Stomach (tissue), 4 donors: ENCODE measurements around the gene C1QTNF8.

Experiments
- CTCF ChIP-seq, 7 experiments: fragments of 450-650 bp in 4 of 7; fragments of 200-600 bp in 3 of 7; sonication (generic) in 3 of 7; IDR thresholded peaks; one replicate each; pipeline ENCODE4 v1.5.1; 2016 to 2019; ENCODE audit warnings: antibody characterized with exemption in 7 of 7, control low read depth in 2 of 7, mild to moderate bottlenecking in 1 of 7
- EP300 ChIP-seq: sonication (generic); formaldehyde crosslinking; IDR thresholded peaks from one replicate; pipeline ENCODE4 v1.6.1; 2017; ENCODE audit warnings: antibody characterized with exemption
- POLR2A ChIP-seq, 4 donors: fragments of 450-650 bp; IDR thresholded peaks; one replicate each; pipeline ENCODE4 v1.6.1; 2016; ENCODE audit warnings: antibody characterized with exemption in 4 of 4, control low read depth in 2 of 4, mild to moderate bottlenecking in 1 of 4, moderate library complexity in 1 of 4
- POLR2AphosphoS5 ChIP-seq, 3 donors: sonication (generic); formaldehyde crosslinking; IDR thresholded peaks; one replicate each; pipeline ENCODE4 v1.6.1; 2016; ENCODE audit warnings: antibody characterized with exemption in 3 of 3

- TF ChIP-seq POLR2A (IDR thresholded peaks at IDR 0.05) (no peak), CTCF (IDR thresholded peaks at IDR 0.05) (no peak), POLR2AphosphoS5 (IDR thresholded peaks at IDR 0.05) (no peak), EP300 (no peak)
Observed at GRCh38 chr16:1089439-1089821, 6.6 kb downstream of the C1QTNF8 start.
